HUES64 (cell line): Measurements from ENCODE around the gene TRIM71.
A peak's percentile ranks its signal among the peaks of the same experiment; 100 is the strongest.

Source experiments
- H3K27ac ChIP-seq: 2 replicates; pipeline ENCODE4 v1.7.0; 2013; ENCODE audit warnings: low read depth, low read length, inconsistent platforms
- H3K27me3 ChIP-seq: 2 replicates; pipeline ENCODE4 v1.6.1; 2013; ENCODE audit warnings: mild to moderate bottlenecking, low read length; ENCODE audit not compliant: insufficient read depth
- H3K36me3 ChIP-seq: 2 replicates; pipeline ENCODE4 v1.6.1; 2013; ENCODE audit warnings: mild to moderate bottlenecking, low read length; ENCODE audit not compliant: insufficient read depth
- H3K4me1 ChIP-seq: 2 replicates; pipeline ENCODE4 v1.6.1; 2013; ENCODE audit warnings: mild to moderate bottlenecking, low read length, moderate library complexity; ENCODE audit not compliant: insufficient read depth
- H3K4me3 ChIP-seq: 2 replicates; pipeline ENCODE4 v1.5.1; 2013; ENCODE audit warnings: mild to moderate bottlenecking, low read length, moderate library complexity
- H3K9ac ChIP-seq: 2 replicates; pipeline ENCODE4 v1.6.1; 2013; ENCODE audit warnings: mild to moderate bottlenecking, low read depth, low read length
- H3K9me3 ChIP-seq: 2 replicates; pipeline ENCODE4 v1.6.1; 2013; ENCODE audit warnings: low read depth, low read length; ENCODE audit not compliant: insufficient read depth
- WGBS: fragments of 150-250, 120-280 bp; methylation state at CpG from one replicate; pipeline ENCODE4 v1.1.7; 2013; ENCODE audit warnings: missing lambda C conversion rate; 5-methylcytosine and 5-hydroxymethylcytosine counted together

Gene TRIM71

GRCh38 chr3:32855350-32855953, 37.7 kb downstream of the TRIM71 start:
- Histone ChIP-seq H3K36me3 (peaks cover 24% of the 10 kb centered on the region), H3K9ac (no peak overlapping the region), H3K4me3 (no peak overlapping the region), H3K27me3 (no peaks in the 10 kb centered on the region), H3K9me3 (no peaks in the 10 kb centered on the region), H3K27ac (no peak overlapping the region), H3K4me1 (peaks cover 87% of the 10 kb centered on the region)
- WGBS: 86% methylated on average over 3 of the region's 3 CpGs

DNA sequence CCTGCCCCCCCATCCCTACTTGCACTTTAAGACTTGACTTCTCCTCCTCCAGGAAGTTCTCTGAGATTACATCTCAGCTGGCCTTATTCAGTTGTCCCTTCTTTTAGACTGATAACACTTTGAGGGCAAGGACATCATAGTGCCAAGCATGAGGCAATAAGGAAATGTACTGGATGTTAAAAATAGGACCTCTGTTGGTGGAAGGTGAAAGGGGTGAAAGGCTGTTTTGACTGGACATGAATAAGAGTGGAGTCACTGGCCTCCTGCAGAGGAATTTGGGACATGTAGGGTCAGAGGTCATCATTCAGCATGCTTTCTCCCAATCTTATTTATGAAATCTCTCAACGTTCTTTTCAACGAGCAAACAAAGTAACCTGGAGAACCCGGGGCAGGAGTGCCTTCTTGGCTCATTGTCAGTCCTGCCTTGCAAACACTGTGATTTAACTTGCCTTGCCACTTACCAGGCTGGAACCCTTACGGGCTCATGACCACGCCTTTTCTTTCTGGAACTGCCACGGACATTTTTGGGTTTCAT, 38.6 kb downstream of the TRIM71 start:
- peak overlapping the region; percentile 34; the same call in 1 of the 2 replicates for H3K27ac ChIP-seq
- WGBS: 72% methylated on average over 6 of the region's 6 CpGs
- no peaks in the 10 kb centered on the region for H3K9me3 ChIP-seq
- no peaks in the 10 kb centered on the region for H3K27me3 ChIP-seq
- H3K9ac ChIP-seq: no peak overlapping the region
- H3K4me1 ChIP-seq: peaks cover 81% of the 10 kb centered on the region
- no peak overlapping the region for H3K4me3 ChIP-seq
- peaks cover 24% of the 10 kb centered on the region for H3K36me3 ChIP-seq

- Histone ChIP-seq H3K9me3 (no peaks in the 10 kb centered on the region), H3K4me3 (no peak overlapping the region), H3K27me3 (no peaks in the 10 kb centered on the region), H3K9ac (no peak overlapping the region), H3K36me3 (peaks cover 30% of the 10 kb centered on the region), H3K27ac (peak overlapping the region; percentile 34; the same call in 1 of the 2 replicates), H3K4me1 (peaks cover 81% of the 10 kb centered on the region)
- 76% methylated on average over 5 of the region's 6 CpGs for WGBS
Measured at GRCh38 chr3:32856901-32857507, 39.2 kb downstream of the TRIM71 start.

- Histone ChIP-seq H3K9ac (no peak overlapping the region), H3K27ac (0 out of 2 replicates have a peak overlapping the region, but pooled peaks have one; percentile 33), H3K27me3 (no peaks in the 10 kb centered on the region), H3K4me3 (no peak overlapping the region), H3K9me3 (no peaks in the 10 kb centered on the region), H3K4me1 (peaks cover 81% of the 10 kb centered on the region), H3K36me3 (peaks cover 35% of the 10 kb centered on the region)
- 82% methylated on average over 6 of the region's 6 CpGs for WGBS
Measured at GRCh38 chr3:32857921-32858320, 40.1 kb downstream of the TRIM71 start.

DNA sequence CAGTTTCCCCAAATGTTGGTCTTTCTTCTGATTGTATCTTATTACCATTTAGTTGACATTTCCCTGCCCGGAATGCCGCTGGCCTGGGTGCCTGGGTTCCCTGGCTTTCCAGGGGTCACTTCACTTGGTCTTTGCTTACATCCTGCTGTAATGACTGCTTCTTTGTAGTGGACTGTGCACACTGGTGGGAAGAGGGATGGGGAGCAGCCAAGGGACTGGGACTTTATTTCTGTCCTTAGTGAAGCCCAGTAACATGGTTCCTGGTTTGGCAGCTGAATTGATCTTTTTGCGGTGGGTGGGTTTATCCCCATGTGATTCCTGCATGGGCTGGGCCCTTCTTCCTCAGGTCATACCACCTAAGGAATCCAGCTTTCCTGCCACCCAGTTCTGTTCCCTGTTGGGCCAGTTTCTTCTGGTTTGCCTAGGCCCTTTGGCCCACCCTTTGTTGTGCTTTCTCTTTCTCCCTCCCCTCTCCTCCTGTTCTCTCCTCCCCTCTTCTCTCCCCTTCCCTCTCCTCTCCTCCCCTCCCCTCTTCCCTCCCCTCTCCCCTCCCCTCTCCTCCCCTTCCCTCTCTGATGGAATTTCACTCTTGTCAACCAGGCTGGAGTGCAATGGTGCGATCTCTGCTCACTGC, 41.9 kb downstream of the TRIM71 start:
- H3K4me1 ChIP-seq: peaks cover 85% of the 10 kb centered on the region
- H3K9ac ChIP-seq: no peak overlapping the region
- 81% methylated on average over 4 of the region's 4 CpGs for WGBS
- H3K27ac ChIP-seq: 0 out of 2 replicates have a peak overlapping the region, but pooled peaks have one; percentile 3
- H3K9me3 ChIP-seq: no peaks in the 10 kb centered on the region
- H3K36me3 ChIP-seq: peaks cover 24% of the 10 kb centered on the region
- no peak overlapping the region for H3K4me3 ChIP-seq
- H3K27me3 ChIP-seq: no peaks in the 10 kb centered on the region

- peaks cover 23% of the 10 kb centered on the region for H3K36me3 ChIP-seq
- no peaks in the 10 kb centered on the region for H3K9me3 ChIP-seq
- H3K27me3 ChIP-seq: no peaks in the 10 kb centered on the region
- no peak overlapping the region for H3K4me3 ChIP-seq
- 76% methylated on average over 4 of the region's 4 CpGs for WGBS
- H3K27ac ChIP-seq: peak overlapping the region; percentile 46; the same call in 1 of the 2 replicates
- no peak overlapping the region for H3K9ac ChIP-seq
- H3K4me1 ChIP-seq: peaks cover 83% of the 10 kb centered on the region
Measured at GRCh38 chr3:32860499-32860898, 42.7 kb downstream of the TRIM71 start.

DNA sequence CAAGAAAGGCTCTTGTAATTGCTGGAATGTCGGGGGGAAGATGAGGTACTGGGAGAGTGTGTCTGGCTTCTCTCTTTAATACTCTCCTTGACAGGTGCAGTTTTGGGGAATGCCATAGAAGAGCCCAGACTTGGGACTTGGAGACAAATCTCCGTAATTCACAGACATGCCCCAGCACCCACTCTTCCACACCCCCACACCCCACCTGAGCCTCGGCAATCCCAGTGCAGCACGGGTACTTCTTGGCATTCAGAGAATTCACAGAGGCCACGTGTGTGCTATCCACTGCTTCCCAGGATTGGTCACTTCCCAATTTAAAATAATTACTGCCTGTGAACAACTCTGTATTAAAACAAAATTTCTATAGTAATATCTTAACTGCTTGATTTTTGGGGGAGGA, 43.9 kb downstream of the TRIM71 start:
- H3K27me3 ChIP-seq: no peaks in the 10 kb centered on the region
- H3K4me1 ChIP-seq: peaks cover 80% of the 10 kb centered on the region
- no peak overlapping the region for H3K9ac ChIP-seq
- WGBS: 63% methylated on average over 5 of the region's 5 CpGs
- H3K27ac ChIP-seq: no peak overlapping the region
- peaks cover 18% of the 10 kb centered on the region for H3K36me3 ChIP-seq
- H3K9me3 ChIP-seq: no peaks in the 10 kb centered on the region
- no peak overlapping the region for H3K4me3 ChIP-seq

DNA sequence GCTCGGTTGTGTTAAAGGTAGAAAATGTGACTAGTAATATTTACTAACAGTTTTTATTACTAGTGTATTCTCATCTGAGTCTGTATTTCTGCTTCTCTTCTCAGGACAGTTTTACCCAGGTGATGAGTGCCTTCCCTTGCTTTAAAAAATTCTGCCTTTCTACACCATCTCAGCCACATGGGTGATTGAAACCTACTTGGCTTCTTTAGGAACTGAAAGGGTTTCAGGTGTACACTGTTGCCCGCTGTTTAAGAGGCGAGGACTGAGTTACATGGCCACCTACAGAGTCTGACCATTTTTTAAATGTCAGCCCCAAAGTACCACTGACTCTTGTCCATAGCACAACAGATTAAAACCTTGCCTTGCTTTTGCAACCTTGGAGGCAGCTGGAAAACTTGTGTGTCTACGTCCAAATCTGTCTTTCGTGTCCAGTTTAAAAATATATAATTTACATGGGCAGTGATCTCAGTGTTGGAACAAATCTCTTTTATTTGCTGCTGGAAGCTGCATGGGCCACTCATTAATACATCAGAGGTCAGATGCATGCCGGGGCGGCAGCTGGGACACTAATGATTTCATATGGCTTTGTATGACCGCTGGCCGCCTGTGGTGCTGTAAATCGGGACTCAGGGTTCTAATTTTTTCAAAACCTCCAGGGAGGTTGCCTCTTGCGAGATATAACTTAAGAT, 44.6 kb downstream of the TRIM71 start:
- peaks cover 80% of the 10 kb centered on the region for H3K4me1 ChIP-seq
- H3K9ac ChIP-seq: no peak overlapping the region
- peaks cover 11% of the 10 kb centered on the region for H3K36me3 ChIP-seq
- WGBS: 79% methylated on average over 11 of the region's 11 CpGs
- no peaks in the 10 kb centered on the region for H3K9me3 ChIP-seq
- H3K4me3 ChIP-seq: no peak overlapping the region
- H3K27ac ChIP-seq: no peak overlapping the region
- H3K27me3 ChIP-seq: no peaks in the 10 kb centered on the region

DNA sequence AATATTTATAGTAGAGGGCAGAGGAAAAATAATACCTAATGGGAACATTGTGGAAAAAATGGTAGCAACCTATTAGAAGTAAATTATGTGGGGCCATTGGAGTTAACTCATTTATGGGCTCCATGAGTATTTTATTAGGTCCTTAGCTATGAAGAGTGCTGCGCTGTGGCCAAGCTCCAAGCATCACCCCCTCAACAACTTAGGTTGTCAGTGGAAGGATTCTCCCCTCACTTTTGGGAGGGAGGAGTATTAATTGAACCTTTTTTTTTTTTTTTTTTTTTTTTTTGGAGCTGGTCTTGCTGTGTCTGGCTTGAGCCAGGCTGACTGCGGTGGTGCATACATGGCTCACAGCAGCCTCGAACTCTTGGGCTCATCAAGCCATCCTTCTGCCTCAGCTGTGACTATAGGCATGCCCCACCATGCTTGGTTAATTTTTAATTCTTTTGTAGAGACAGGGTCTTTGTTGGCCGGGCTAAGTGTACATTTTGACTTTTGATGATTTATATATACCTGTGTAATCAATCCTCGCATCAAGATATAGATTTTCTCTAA, 45.2 kb downstream of the TRIM71 start:
- H3K9ac ChIP-seq: no peak overlapping the region
- H3K4me3 ChIP-seq: no peak overlapping the region
- H3K27ac ChIP-seq: no peak overlapping the region
- 85% methylated on average over 3 of the region's 5 CpGs for WGBS
- no peaks in the 10 kb centered on the region for H3K27me3 ChIP-seq
- H3K4me1 ChIP-seq: peaks cover 81% of the 10 kb centered on the region
- peaks cover 11% of the 10 kb centered on the region for H3K36me3 ChIP-seq
- no peaks in the 10 kb centered on the region for H3K9me3 ChIP-seq

DNA sequence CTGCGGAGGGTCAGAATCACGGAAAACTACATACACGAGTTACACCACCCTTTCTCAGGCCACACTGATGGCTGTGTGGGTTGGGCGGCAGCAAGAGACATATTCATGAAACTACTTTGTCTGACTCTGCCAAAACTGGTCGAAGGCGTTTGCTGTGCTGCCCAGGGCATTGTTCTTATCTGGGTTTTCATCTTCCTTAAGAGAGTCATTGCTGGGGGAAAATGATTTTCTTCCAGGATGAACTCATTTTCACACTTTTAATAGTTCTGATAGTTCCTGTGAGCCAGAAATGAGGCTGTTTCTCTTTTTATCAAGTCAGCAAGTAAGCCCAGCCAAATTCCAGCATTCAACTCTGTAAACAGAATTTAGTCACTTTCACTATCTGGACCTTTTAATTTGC, 47.6 kb downstream of the TRIM71 start:
- WGBS: 56% methylated on average over 6 of the region's 6 CpGs
- H3K27ac ChIP-seq: peak overlapping the region; percentile 31; the same call in 1 of the 2 replicates
- H3K9me3 ChIP-seq: no peaks in the 10 kb centered on the region
- no peak overlapping the region for H3K9ac ChIP-seq
- H3K4me3 ChIP-seq: no peak overlapping the region
- H3K36me3 ChIP-seq: peaks cover 11% of the 10 kb centered on the region
- H3K27me3 ChIP-seq: no peaks in the 10 kb centered on the region
- H3K4me1 ChIP-seq: peaks cover 82% of the 10 kb centered on the region
